WTC11 (cell line): ENCODE data around the gene MOB3B.

Source experiments
- FOXP1 ChIP-seq: sonication (generic); formaldehyde crosslinking; IDR thresholded peaks from 2 replicates; pipeline ENCODE4 v1.8.0; 2022; ENCODE audit warnings: missing genetic modification reagents, mild to moderate bottlenecking, moderate library complexity, borderline replicate concordance
- TF ChIP-seq, protein P1 (sequence below): fragments of 250-450 bp; sonication (Bioruptor Pico); IDR thresholded peaks from 2 replicates; pipeline ENCODE4 v2.1.2; 2022; ENCODE audit warnings: mild to moderate bottlenecking, moderate library complexity
- TF ChIP-seq, protein P2 (sequence below): sonication (generic); formaldehyde crosslinking; IDR thresholded peaks from 2 replicates; pipeline ENCODE4 v1.8.0; 2022; ENCODE audit warnings: mild to moderate bottlenecking, missing genetic modification reagents
- TF ChIP-seq, protein P3 (sequence below): fragments of 200-600 bp; IDR thresholded peaks from 2 replicates; pipeline ENCODE4 v1.8.0; 2022; ENCODE audit warnings: antibody characterized with exemption
- TF ChIP-seq, protein P4 (sequence below): sonication (generic); formaldehyde crosslinking; IDR thresholded peaks from 2 replicates; pipeline ENCODE4 v1.8.1; 2022; ENCODE audit warnings: low read depth, mild to moderate bottlenecking, moderate library complexity, missing genetic modification reagents, borderline replicate concordance

DNA sequence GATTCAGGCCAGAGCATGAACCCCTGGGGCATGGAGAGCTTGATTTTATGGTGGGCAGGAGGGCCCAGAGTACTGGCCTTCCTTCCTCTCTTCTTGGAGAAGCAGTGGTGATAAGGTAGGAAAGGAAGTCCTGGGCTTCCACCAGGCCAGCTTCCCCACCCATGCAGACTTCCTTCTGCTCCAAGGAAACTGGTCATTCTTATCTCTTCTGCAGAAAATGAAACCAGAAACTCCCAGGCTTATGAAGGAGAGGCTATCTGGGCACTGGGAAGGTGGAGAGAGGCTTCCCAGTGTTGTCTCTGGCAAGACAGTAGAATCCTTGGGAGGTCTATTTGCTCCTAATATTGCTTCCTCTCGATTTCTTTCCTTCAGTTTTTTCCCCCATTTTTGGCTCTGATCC lies 122.1 kb downstream of the MOB3B start:
- TF ChIP-seq, protein P1, sequence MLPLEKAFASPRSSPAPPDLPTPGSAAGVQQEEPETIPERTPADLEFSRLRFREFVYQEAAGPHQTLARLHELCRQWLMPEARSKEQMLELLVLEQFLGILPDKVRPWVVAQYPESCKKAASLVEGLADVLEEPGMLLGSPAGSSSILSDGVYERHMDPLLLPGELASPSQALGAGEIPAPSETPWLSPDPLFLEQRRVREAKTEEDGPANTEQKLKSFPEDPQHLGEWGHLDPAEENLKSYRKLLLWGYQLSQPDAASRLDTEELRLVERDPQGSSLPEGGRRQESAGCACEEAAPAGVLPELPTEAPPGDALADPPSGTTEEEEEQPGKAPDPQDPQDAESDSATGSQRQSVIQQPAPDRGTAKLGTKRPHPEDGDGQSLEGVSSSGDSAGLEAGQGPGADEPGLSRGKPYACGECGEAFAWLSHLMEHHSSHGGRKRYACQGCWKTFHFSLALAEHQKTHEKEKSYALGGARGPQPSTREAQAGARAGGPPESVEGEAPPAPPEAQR (CRISPR knock-in tag): no peak
- TF ChIP-seq, protein P2, sequence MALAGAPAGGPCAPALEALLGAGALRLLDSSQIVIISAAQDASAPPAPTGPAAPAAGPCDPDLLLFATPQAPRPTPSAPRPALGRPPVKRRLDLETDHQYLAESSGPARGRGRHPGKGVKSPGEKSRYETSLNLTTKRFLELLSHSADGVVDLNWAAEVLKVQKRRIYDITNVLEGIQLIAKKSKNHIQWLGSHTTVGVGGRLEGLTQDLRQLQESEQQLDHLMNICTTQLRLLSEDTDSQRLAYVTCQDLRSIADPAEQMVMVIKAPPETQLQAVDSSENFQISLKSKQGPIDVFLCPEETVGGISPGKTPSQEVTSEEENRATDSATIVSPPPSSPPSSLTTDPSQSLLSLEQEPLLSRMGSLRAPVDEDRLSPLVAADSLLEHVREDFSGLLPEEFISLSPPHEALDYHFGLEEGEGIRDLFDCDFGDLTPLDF: no peak
- TF ChIP-seq, protein P3, sequence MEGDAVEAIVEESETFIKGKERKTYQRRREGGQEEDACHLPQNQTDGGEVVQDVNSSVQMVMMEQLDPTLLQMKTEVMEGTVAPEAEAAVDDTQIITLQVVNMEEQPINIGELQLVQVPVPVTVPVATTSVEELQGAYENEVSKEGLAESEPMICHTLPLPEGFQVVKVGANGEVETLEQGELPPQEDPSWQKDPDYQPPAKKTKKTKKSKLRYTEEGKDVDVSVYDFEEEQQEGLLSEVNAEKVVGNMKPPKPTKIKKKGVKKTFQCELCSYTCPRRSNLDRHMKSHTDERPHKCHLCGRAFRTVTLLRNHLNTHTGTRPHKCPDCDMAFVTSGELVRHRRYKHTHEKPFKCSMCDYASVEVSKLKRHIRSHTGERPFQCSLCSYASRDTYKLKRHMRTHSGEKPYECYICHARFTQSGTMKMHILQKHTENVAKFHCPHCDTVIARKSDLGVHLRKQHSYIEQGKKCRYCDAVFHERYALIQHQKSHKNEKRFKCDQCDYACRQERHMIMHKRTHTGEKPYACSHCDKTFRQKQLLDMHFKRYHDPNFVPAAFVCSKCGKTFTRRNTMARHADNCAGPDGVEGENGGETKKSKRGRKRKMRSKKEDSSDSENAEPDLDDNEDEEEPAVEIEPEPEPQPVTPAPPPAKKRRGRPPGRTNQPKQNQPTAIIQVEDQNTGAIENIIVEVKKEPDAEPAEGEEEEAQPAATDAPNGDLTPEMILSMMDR: no peak
- TF ChIP-seq, protein P4, sequence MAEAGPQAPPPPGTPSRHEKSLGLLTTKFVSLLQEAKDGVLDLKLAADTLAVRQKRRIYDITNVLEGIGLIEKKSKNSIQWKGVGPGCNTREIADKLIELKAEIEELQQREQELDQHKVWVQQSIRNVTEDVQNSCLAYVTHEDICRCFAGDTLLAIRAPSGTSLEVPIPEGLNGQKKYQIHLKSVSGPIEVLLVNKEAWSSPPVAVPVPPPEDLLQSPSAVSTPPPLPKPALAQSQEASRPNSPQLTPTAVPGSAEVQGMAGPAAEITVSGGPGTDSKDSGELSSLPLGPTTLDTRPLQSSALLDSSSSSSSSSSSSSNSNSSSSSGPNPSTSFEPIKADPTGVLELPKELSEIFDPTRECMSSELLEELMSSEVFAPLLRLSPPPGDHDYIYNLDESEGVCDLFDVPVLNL: no peak
- TF ChIP-seq FOXP1: no peak
